Chondrocyte (in vitro differentiated cells): ENCODE results near the gene PRDM15. TPM values are rescaled to one million over a fixed set of nuclear protein-coding genes. Genes with fewer than 3 reads are reported as not detected.

Experiments used
- DNase-seq: peaks from one replicate; pipeline ENCODE4 v3.0.0; 2021; ENCODE audit warnings: mixed read lengths, low spot score
- H3K27ac Mint-ChIP-seq: one replicate; pipeline ENCODE4 v1.8.0; 2021; ENCODE audit warnings: mild to moderate bottlenecking, moderate library complexity, mixed read lengths; ENCODE audit not compliant: unreplicated experiment
- H3K27me3 Mint-ChIP-seq: 2 replicates; pipeline ENCODE4 v1.8.0; 2021; ENCODE audit warnings: low read depth, mixed read lengths
- H3K36me3 Mint-ChIP-seq: 2 replicates; pipeline ENCODE4 v1.8.0; 2021; ENCODE audit warnings: low read depth, mixed read lengths
- H3K4me1 Mint-ChIP-seq: 2 replicates; pipeline ENCODE4 v1.8.0; 2021; ENCODE audit warnings: low read depth, mild to moderate bottlenecking, mixed read lengths
- H3K4me3 Mint-ChIP-seq: one replicate; pipeline ENCODE4 v1.8.0; 2021; ENCODE audit warnings: mild to moderate bottlenecking, moderate library complexity, mixed read lengths; ENCODE audit not compliant: unreplicated experiment
- H3K9me3 Mint-ChIP-seq: 2 replicates; pipeline ENCODE4 v1.8.0; 2021; ENCODE audit warnings: low read depth, mixed read lengths
- total RNA-seq: library from RNA; stranded (reverse); gene quantifications from 3 replicates; pipeline ENCODE4 v1.2.1, GENCODE V29; 2021
- TF ChIP-seq, protein P1 (sequence below): fragments of 200-600 bp; sonication (generic); IDR thresholded peaks from 2 replicates; pipeline ENCODE4 v1.5.0; 2021; ENCODE audit warnings: antibody characterized with exemption, mild to moderate bottlenecking, moderate library complexity

Gene PRDM15
- total RNA-seq, 1 donor from 2014 or later: 4.9 TPM

GRCh38 chr21:41817877-41818855 lies 61.0 kb downstream of the PRDM15 start:
- Mint-ChIP-seq H3K4me3 (no peak overlapping the region), H3K4me1 (peaks cover 12% of the 10 kb centered on the region), H3K36me3 (peaks cover 9% of the 10 kb centered on the region), H3K27me3 (no peaks in the 10 kb centered on the region), H3K27ac (peak overlapping the region; percentile 91), H3K9me3 (no peaks in the 10 kb centered on the region)
- no peak for DNase-seq
- TF ChIP-seq, protein P1, sequence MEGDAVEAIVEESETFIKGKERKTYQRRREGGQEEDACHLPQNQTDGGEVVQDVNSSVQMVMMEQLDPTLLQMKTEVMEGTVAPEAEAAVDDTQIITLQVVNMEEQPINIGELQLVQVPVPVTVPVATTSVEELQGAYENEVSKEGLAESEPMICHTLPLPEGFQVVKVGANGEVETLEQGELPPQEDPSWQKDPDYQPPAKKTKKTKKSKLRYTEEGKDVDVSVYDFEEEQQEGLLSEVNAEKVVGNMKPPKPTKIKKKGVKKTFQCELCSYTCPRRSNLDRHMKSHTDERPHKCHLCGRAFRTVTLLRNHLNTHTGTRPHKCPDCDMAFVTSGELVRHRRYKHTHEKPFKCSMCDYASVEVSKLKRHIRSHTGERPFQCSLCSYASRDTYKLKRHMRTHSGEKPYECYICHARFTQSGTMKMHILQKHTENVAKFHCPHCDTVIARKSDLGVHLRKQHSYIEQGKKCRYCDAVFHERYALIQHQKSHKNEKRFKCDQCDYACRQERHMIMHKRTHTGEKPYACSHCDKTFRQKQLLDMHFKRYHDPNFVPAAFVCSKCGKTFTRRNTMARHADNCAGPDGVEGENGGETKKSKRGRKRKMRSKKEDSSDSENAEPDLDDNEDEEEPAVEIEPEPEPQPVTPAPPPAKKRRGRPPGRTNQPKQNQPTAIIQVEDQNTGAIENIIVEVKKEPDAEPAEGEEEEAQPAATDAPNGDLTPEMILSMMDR: no peak

GRCh38 chr21:41817228-41817627 lies 61.9 kb downstream of the PRDM15 start:
- H3K9me3 Mint-ChIP-seq: no peaks in the 10 kb centered on the region
- H3K27ac Mint-ChIP-seq: peak overlapping the region; percentile 91
- DNase-seq: no peak
- peaks cover 6% of the 10 kb centered on the region for H3K36me3 Mint-ChIP-seq
- H3K4me1 Mint-ChIP-seq: peaks cover 12% of the 10 kb centered on the region
- no peak overlapping the region for H3K4me3 Mint-ChIP-seq
- TF ChIP-seq, protein P1: peak; percentile 79
- no peaks in the 10 kb centered on the region for H3K27me3 Mint-ChIP-seq

DNA sequence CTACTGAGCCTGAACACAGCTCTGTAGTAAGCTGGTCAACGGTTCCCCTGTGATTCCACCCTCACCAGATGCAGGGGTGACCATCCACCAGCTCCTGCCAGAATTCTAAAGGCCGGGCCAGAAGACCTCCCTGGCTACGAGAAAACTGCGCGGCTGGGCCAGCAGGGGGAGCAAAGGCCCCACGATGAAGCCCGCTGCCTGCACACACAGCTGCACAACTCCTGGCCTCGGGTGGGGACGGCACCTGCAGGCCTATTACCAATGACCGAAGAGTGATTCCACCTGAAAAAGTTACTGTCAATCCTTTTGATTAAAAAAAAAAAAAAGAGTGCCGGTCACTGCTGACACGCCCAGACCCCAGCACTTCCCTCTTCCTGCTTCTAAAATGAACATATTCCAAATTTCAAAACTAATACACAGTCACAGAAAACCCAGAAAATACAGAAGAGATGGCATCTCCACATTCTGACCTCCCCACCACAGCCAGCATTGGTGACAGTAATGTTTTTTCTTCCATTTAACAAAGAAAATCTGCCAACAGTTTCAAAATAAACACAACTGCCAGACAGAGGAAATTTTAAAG lies 62.5 kb downstream of the PRDM15 start:
- peak overlapping the region; percentile 31 for H3K4me3 Mint-ChIP-seq
- TF ChIP-seq, protein P1: peak; percentile 82
- no peaks in the 10 kb centered on the region for H3K9me3 Mint-ChIP-seq
- H3K27me3 Mint-ChIP-seq: no peaks in the 10 kb centered on the region
- peaks cover 4% of the 10 kb centered on the region for H3K36me3 Mint-ChIP-seq
- H3K4me1 Mint-ChIP-seq: peaks cover 12% of the 10 kb centered on the region
- DNase-seq: no peak
- peak overlapping the region; percentile 91 for H3K27ac Mint-ChIP-seq

DNA sequence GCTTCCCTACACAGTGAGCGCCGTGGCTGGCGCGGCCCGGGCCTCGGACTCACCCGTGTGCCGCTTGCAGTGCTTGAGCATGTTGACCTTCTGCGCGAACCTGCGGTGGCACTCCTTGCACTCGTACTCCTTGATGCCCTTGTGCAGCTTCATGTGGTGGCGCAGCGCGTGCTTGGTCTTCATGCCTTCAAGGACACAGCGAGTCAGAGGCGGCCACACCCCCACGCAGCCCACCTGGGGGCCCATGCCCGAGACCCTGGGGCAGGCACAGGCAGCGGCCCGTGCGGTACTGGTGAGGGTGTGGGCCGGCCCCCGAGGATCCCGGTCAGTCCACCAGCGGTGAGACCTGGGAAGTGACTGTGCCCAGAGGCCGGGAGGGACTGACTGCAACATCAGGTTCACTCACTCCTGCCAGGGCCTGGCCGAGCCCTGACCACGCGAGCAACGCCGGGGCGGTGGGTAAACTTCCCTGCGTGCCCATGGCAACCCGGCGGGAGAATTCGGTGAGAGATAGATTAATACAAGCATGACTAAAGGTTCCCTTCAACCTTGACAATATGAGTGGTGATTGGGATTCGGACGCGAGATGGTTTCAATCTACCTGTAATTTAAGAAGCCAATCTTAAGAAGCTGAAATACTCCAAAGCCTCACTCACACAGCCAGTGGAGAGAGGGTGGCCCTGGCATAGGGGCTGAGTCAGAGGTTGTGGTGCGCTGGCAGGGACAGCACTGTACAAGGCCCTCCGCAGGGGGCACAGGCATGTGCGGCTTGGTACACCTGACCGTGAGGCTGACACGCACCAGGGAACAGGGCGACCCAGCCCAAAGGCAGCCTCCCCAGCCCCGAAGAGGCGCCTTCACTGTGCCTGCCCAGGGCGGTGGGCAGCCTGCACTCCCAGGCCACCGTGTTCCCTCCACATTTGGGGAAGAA lies 63.2 kb downstream of the PRDM15 start:
- H3K4me3 Mint-ChIP-seq: no peak overlapping the region
- H3K27ac Mint-ChIP-seq: peak overlapping the region; percentile 17
- peaks cover 12% of the 10 kb centered on the region for H3K4me1 Mint-ChIP-seq
- H3K27me3 Mint-ChIP-seq: no peaks in the 10 kb centered on the region
- H3K9me3 Mint-ChIP-seq: no peaks in the 10 kb centered on the region
- TF ChIP-seq, protein P1: no peak
- no peak for DNase-seq
- peaks cover 7% of the 10 kb centered on the region for H3K36me3 Mint-ChIP-seq
